Cardiac septum (tissue), 1 donor: ENCODE measurements around the gene ARPIN. TPM values are rescaled to one million over a fixed set of nuclear protein-coding genes. Genes with fewer than 3 reads are reported as not detected.

ENCODE experiments used
- DNase-seq: peaks from one replicate; pipeline ENCODE4 v3.0.0-alpha.2; 2020; ENCODE audit warnings: low spot score
- intact Hi-C: fragments of 100-400 bp; cut with DNase I; formaldehyde crosslinking; loops from one replicate; pipeline ENCODE4 v1.14.0; 2022
- total RNA-seq: library from RNA; stranded (reverse); fragmentation: NEBNext Ultra II Directional; extraction: Animal tissue kit (Norgen Biotek cat#: 25700); gene quantifications from one replicate; pipeline ENCODE4 v1.2.1, GENCODE V29; 2021
- donor health status: DM: no; HTN: no; CAD: no.

ARPIN gene
- total RNA-seq, 1 donor from 2014 or later, result 14.4 TPM

DNA sequence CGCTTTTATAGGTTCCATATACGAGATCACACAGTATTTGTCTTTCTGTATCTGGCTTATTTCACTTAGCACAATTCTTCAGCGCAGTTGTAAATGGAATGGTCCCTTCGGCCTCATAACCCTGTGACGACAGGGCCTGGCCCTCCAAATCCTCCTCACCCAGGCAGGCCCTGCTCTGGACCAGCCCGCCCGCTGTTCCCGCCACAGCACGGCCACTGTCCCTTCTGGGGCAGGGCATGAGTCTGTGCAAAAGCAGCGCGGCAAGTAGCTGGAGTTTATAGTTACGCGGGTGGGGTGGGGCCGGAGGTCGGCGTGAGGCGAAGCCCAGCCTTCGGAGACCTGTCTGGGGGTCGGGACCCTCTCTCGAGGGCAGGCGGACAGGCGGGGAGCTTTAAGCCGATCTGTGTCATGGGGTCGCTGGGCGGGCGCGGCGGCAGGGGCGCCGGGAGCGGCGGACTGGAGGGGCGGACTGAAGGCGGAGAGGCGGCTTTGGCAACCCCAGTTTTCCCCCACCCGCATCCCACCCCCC is 543 bp downstream of the ARPIN start:
- intact Hi-C loops, result loop anchor here (5.0 kb wide), 1 partner anchor 160 kb away; no protein-coding TSS in a partner anchor
- no peak for DNase-seq

DNA sequence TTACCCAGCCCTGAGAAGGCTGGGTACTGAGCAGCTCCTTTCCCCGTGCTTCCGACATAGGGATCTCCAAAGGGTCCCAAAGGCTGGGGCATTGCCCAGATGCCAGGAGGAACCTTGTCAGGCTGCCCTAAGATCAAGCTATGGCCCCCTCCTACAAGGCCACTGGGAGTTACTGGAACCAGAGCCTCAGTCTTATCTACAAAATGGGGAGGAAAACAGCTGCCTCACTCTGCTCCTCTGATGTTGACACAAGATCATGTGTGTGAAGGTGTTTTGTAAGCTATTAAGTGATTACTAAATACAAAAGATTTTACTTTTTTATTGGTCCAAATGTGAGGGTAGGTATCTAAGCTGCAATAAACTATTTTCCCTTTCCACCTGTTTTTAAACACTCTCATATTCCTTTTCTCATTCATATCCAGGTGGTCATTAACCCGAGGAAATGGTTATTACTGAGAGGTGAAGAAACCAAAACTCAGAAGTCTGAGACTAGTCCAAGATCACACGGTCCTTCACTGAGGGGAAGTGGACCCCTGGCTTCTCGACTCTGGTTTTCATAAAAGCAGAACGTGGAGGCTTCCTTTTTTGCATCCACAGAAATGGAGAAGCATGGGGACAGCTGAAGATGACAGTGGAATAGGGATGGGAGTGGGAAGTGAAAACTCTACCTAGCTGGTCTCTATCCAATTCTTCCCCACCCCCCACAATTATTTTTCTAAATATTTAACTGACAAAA is 1.7 kb downstream of the ARPIN start:
- no peak for DNase-seq
- intact Hi-C loops, result loop anchor here (5.0 kb wide), 1 partner anchor 161 kb away; no protein-coding TSS in a partner anchor

DNA sequence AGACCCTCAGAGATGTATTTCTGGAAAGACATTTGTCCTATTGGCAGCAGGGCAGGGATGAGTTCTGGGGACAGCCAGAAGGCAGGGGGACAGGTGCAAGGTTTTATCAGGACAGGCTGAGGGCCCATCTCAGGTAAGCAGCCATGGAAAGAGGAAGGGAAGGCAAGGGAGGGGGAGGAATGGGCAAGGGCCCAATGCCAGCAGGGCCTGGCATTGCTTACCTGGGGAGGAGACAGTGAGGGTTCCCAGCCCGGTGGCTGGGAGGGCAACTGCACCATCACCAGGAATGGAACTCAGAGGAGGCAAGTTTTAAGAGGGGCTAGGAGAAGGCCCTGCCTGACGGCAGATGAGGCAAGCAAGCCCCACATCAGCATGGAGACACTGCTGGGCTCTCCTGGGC is 3.1 kb downstream of the ARPIN start:
- intact Hi-C loops, result loop anchor here (5.0 kb wide), 1 partner anchor 163 kb away; no protein-coding TSS in a partner anchor
- DNase-seq, result no peak

DNA sequence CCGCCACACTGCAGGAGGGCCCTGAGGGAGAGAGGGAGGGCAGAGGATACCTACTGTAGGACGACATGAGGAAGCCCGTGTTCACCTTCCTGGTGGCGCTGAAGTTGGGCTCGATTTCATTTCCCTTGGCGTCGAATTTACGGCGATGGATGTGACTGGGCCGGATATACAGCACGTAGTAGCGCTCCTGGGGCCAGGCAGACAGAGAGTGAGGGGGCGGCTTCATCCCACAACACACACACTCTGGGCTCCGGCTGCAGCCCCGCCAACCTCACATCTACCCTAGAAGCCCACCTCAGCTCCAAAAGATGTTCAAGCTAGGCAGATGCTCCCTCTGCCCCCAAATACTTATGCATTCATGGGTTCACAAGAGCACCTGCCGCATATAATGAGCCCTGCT is 4.5 kb downstream of the ARPIN start:
- intact Hi-C loops, result no loop called here
- DNase-seq, result no peak

DNA sequence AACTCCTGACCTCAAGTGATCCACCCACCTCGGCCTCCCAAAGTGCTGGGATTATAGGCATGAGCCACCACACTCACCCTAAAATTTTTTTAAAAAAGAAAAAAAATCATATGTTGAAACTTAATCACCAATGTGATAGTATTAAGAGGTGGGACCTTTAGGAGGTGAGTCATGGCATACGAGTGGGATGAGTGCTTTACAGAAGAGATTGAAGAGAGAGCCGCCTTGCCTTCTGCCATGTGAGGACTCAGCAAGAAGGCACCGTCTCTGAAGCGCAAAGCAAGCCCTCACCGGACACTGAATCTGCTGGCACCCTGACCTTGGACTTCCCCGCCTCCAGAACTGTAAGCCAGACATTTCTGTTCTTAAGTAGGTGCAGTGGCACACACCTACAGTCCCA is 5.5 kb downstream of the ARPIN start:
- intact Hi-C loops, result no loop called here
- no peak for DNase-seq

DNA sequence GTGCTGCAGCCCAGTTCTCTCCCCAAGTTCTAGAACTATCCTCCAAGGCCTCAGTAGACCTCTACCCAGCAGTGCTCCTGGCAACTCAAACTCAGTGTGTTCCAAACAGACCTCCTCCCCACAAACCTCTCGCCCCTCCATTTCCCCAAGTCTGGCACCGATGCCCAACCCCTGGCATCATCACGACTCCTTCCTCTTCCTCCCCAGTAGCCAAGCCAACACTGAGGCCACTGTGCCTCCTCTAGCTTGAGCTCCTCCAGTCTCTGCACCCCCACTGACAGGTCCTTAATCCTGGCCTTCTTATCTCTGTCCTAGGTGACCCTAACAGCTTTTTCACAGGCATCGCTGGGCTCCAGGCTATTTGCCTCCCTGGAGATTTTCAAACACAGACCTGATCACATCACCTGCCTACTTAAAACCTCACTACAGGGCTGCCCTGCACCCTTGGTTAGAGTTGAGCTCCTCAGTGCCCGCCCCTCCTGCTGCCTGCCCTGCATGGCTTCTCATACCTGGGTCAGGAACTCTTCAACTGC is 6.8 kb downstream of the ARPIN start:
- intact Hi-C loops, result no loop called here
- no peak for DNase-seq

DNA sequence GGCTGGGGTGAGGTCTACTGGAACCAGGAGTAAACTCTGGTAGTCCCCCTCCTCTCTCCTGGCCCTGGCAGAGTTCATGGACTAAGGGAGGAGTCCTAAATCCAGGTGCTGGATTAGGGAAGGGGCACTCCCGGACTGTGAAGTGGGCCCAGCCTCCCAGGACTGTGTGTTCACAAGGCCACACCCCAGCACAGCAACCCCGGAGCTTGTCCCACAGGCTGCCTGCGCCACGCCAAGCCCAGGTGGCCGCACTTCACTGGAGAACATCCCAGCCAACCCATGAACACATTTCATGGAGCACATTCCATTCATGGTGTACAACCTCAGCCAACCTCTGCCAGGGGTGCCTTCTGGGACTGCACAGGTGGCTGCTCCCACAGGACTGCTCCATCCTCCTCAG is 8.2 kb downstream of the ARPIN start:
- intact Hi-C loops, result loop anchor here (5.0 kb wide), 1 partner anchor 93 kb away; no protein-coding TSS in a partner anchor
- DNase-seq, result no peak

DNA sequence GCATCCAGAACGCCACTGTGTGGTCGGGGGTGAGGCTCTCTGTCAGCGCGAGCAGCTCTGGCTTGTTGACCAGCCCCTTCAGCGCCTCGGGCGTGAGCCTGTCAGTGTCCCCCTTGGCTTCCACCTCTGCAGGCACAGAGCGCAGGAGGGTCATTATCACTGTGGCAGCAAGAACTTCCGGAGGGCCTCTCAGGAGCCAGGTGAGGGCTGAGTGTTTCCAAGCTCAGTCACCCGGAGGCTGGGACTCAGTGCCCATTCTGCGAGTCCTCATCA is 9.0 kb downstream of the ARPIN start:
- intact Hi-C loops, result loop anchor here (5.0 kb wide), 1 partner anchor 94 kb away; no protein-coding TSS in a partner anchor
- DNase-seq, result no peak

DNA sequence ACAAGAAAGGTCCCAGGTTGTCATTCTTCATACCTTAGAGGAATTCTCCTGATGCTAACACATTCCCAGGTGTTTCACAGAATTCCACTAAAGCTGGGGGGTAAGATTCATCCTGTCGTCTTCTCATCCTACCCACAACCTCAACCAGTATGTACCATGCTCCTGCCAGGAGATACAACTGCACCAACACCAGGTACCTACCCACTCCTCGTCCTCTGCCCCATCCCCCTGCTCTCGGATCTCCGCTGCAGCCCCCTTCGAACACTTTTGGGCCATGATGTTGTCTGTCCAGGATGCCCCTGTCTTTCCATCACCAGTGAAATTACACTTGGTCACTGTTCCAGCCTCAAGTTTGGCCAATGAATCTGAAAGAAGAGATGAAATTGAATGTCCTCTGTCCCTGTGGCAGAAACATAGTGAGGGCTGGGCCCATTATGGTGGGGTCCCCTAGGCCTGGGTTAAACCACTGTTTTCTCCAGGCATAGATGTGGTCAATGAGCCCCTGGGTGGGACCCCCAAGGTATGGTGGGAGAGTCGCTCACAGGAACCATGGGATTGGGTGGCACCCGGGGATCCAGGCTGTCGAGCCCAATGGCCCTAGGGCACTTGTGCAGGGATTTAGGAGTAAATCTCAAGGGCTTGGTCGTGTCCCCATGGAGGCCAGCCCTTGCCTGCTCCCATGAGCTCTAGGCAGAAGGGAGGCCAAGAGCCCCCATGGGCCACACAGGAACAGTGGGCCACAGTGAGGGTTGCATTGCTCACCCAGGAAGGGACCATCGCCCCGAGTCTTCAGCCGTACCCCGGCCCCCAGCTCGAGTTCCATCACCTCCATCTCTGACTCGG is 9.5 kb downstream of the ARPIN start:
- intact Hi-C loops, result loop anchor here (5.0 kb wide), 1 partner anchor 94 kb away; no protein-coding TSS in a partner anchor
- DNase-seq, result no peak

DNA sequence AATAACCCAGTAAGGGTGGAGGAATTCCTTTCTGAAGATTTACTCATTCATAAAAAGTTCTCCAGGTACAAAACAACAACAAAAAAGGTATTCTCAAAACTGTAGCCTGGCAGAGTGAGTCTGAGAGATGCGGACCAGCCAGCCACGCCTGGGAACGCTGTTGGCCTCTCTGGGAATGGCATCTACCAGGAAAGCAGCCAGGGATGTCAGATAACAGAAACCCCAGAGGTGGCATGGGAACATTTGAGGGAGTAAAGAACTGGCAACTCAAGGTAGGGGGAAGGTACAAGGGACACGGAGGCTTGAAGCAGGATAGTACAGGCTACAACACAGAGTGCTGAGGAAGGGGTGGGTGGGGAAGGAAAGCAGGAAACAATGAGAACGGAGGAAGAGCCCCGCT is 11.9 kb downstream of the ARPIN start:
- no peak for DNase-seq
- intact Hi-C loops, result loop anchor here (5.0 kb wide), 1 partner anchor 96 kb away; no protein-coding TSS in a partner anchor

DNA sequence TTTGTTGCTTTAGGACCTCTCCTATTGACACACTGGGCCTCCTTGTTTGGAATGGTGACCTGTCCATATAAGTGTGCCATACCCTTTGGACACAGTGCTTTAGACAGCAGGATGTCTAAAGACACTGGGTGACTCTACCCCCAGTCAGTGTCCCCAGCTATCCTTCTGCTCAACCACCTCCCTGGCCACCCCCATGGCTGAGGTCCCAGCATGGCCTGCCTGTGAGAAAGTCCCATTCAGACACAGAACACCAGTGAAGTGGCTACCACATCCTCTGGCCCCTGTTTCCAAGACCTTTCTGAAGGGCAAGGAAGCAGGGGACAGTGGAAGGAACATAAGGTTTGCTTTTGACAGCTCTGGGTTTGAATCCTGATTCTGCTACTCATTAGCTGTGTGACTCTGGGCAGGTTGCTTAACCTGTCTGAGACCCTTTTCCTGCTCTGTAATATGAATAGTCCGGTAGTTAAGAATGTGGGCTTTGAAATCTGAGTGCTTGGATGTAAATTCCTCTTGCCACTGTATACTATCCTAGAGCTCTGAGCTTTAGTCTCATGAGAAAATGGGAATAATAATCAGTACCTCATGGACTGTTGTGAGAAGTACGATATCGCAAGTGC is 12.7 kb downstream of the ARPIN start:
- intact Hi-C loops, result loop anchor here (5.0 to 10.0 kb wide), 3 partner anchors 97 to 325 kb away; no protein-coding TSS in a partner anchor
- no peak for DNase-seq

DNA sequence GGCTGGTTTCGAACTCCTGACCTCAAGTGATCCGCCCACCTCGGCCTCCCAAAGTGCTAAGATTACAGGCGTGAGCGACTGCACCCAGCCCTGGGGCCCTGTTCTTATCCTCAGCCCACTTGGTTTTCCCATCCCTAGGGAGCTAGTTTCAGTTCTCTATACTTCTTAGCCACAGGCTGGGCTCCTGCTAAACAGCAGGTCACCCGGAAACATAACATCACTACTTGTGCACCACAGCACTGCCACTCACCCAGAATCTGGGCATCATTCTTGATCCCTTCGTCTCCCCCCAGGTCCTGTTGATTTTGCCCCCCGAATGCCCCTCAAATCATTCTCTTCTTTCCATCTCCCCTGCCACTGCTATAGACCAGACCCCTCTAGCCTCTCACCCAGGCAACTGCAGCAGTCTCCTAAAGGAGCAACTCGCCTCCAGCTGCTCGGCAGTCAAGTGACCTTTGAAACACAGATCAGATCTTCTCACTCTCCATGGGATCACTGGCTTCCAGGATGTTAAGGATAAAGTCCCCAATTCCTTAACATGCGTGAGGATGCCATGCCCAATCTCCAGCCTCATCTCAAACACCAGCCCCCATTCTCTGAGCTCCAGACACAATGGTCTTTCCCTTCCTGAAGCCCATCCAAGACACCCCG is 13.3 kb downstream of the ARPIN start:
- DNase-seq, result no peak

DNA sequence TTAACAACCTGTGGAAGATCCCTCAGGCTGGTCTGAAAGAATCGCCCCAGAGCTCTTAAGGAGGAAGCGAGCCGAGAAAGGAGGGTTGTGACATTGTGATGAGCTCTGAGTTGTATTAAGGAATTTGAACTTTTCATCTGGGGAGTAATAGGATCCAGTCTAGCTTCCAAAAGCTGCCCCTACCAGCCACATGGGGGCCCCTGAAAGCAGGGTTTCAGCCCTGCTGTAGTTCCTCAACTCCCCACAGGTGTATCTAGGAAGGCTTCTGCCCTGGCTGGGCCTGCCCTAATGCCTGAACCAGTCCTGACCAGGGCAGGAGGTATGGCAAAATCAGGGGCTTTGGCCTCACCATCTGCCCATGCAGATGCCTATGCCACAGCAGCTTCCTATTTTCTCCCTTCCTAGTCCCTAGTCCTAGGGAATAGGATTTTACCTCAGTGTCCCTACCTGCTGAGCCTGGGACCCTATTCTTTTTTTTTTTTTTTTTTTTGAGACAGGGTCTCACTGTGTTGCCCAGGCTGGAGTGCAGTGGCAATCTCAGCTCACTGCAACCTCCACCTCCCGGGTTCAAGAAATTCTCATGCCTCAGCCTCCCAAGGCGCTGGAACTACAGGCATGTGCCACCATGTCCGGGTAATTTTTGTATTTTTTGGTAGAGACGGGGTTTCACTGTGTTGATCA is 14.0 kb downstream of the ARPIN start:
- intact Hi-C loops, result loop anchor here (5.0 to 10.0 kb wide), 2 partner anchors 169 to 326 kb away; no protein-coding TSS in a partner anchor
- DNase-seq, result no peak

More for the DNA sequence above, 13.3 kb downstream of the ARPIN start:
- intact Hi-C loops, result loop anchor here (5.0 to 10.0 kb wide), 2 partner anchors 168 to 325 kb away; no protein-coding TSS in a partner anchor

DNA sequence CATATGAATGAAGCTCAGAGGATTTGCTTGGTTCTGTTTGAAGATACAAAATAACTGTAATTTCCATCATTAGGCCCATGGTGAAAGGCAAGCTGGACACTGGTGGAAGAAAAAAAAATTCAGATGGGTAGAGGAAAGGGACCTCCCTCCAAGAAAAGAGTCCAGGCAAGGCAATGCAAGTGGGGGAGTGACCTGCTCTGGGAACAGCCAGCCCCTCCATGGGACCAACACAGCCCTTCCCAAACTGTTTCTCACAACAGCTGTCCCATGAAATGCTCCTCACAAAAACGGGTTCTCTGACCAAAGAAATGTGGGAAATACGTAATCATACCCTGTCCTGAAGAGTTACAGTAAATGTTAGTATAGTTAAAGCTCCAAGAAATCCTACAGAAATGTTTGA is 14.6 kb downstream of the ARPIN start:
- no peak for DNase-seq
- intact Hi-C loops, result loop anchor here (5.0 to 10.0 kb wide), 2 partner anchors 169 to 327 kb away; no protein-coding TSS in a partner anchor

DNA sequence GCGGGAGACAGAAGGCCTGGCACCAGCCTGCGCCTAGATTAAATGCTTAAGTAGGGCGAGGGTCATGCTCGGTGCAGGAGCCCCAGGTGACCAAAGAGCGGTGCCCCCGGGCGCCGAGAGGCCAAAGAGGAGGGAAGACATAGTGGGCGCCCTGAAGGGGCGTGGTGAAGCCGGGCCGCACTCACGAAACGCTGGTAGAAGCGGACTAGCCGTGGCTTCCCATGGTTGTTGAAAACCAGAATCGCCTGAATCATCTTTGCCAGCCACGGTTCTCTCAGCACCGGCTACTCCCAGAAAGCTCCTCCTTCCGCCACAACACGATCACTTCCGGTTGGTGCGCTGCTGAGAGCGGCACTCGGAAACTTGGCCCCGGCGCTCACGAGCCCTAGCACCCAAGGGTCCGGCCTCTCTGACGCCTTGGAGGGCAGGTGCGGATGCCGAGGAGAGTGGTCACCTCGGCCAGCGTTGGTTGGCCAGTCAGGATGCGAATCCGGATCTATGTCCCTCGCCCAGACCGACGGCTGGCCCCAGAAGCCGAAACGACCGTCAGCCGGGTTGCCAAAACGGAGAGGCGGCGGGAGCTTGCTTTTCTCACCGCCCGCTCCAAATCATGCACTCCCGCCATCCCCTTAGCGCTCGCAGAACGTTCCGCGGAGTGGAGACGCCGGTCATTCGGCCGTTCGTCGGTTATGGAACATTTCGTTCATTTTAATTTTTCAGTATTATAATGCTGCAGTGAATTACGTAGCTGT is 18.9 kb downstream of the ARPIN start, which contains the start of gene AP3S2:
AP3S2 (minus strand) TSS at position 299 of the 752 bp plus-strand sequence; CDS start at position 254, 45 bp downstream.
- intact Hi-C loops, result loop anchor here (10.0 kb wide), 1 partner anchor 331 kb away; no protein-coding TSS in a partner anchor
- peak; percentile 95 for DNase-seq

DNA sequence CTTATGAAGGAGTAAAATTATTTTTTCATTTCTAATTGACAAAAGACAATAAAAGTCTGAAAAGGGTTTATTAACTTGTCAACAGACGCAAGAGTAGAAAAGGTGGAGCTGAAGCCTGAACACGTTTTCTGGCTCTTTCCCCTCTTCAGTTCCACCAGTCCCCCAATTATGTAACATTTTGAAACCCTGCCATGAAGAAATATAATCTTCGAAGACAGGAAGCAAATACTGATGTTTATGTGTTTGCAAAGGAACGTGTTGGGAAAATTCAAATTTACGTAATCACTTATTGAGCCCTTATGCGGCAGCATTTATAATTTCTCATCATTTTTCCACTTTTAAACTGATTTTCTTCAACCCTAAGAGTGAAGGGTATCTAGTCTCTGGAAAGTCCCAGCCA is 19.7 kb downstream of the ARPIN start:
- intact Hi-C loops, result loop anchor here (10.0 kb wide), 1 partner anchor 332 kb away; no protein-coding TSS in a partner anchor
- no peak for DNase-seq

DNA sequence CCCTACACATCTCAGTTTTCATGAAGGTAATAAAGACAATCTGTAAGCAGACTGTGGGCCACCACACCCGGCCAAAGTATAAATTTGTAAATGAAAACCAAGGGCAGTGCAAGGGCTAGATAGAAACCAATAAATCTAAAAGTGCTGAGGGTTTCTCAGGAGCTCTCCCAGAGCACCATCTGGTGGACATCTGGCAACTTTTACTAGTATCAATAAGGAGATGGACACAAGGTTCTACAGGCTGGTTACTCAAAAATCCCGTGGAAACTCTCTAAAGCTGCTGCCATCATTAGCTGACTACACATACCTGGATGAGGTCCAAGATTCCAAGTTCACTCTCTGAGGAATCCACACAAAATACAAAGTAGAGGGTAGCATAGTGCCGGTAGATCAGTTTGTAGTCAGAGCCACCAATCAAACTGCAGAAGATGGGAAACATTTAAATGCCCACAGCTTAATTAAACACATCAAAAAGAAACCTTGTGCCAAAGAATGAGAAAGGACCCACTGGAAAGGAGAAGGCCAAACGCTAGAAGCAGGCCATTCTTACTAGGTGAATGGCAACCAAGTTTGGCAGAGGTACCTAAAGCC is 24.4 kb downstream of the ARPIN start:
- intact Hi-C loops, result no loop called here
- no peak for DNase-seq
